Kidney epithelial cell (primary cell): ENCODE data around the gene AOAH. TPM values are rescaled to one million over a fixed set of nuclear protein-coding genes. Genes with fewer than 3 reads are reported as not detected.

Source experiments
- DNase-seq: peaks from one replicate; pipeline ENCODE4 v3.0.0-alpha.2; 2010; ENCODE audit warnings: low read depth
- H3K27me3 ChIP-seq: 2 replicates; pipeline ENCODE4 v1.6.0; 2011; ENCODE audit warnings: low read length; ENCODE audit not compliant: control insufficient read depth, insufficient read depth
- H3K36me3 ChIP-seq: 2 replicates; pipeline ENCODE4 v1.5.1; 2011; ENCODE audit warnings: low read length; ENCODE audit not compliant: control insufficient read depth, insufficient read depth
- H3K4me3 ChIP-seq: 2 replicates; pipeline ENCODE4 v1.5.1; 2011; ENCODE audit warnings: low read depth, mild to moderate bottlenecking, control low read depth, low read length
- CTCF ChIP-seq: IDR thresholded peaks from 2 replicates; pipeline ENCODE4 v1.5.1; 2011; ENCODE audit warnings: mild to moderate bottlenecking, moderate library complexity, low read length, control low read depth, inconsistent platforms; ENCODE audit not compliant: insufficient read depth, poor library complexity, severe bottlenecking
- total RNA-seq: library from RNA; depleted of rRNA; stranded (reverse); fragments of >200 nt; gene quantifications from 2 replicates; pipeline ENCODE4 v1.2.3, GENCODE V29; 2015

Gene AOAH
- total RNA-seq, 1 donor from 2014 or later, result 4.4 TPM

GRCh38 chr7:36530456-36530855 lies 193.8 kb downstream of the AOAH start:
- no peak for TF ChIP-seq CTCF
- Histone ChIP-seq H3K36me3 (no peaks in the 10 kb centered on the region), H3K4me3 (no peak overlapping the region), H3K27me3 (no peaks in the 10 kb centered on the region)
- no peak for DNase-seq

GRCh38 chr7:36527549-36527913 lies 196.8 kb downstream of the AOAH start:
- no peak for TF ChIP-seq CTCF
- Histone ChIP-seq H3K27me3 (no peaks in the 10 kb centered on the region), H3K4me3 (no peak overlapping the region), H3K36me3 (no peaks in the 10 kb centered on the region)
- DNase-seq, result no peak

GRCh38 chr7:36526863-36527548 lies 197.3 kb downstream of the AOAH start:
- H3K4me3 ChIP-seq, result no peak overlapping the region
- DNase-seq, result peak; percentile 89
- H3K27me3 ChIP-seq, result no peaks in the 10 kb centered on the region
- no peaks in the 10 kb centered on the region for H3K36me3 ChIP-seq
- TF ChIP-seq CTCF, result no peak

- Histone ChIP-seq H3K27me3 (no peaks in the 10 kb centered on the region), H3K4me3 (no peak overlapping the region), H3K36me3 (no peaks in the 10 kb centered on the region)
- no peak for DNase-seq
- TF ChIP-seq CTCF, result no peak
Measured at GRCh38 chr7:36523371-36524101, 200.8 kb downstream of the AOAH start.

DNA sequence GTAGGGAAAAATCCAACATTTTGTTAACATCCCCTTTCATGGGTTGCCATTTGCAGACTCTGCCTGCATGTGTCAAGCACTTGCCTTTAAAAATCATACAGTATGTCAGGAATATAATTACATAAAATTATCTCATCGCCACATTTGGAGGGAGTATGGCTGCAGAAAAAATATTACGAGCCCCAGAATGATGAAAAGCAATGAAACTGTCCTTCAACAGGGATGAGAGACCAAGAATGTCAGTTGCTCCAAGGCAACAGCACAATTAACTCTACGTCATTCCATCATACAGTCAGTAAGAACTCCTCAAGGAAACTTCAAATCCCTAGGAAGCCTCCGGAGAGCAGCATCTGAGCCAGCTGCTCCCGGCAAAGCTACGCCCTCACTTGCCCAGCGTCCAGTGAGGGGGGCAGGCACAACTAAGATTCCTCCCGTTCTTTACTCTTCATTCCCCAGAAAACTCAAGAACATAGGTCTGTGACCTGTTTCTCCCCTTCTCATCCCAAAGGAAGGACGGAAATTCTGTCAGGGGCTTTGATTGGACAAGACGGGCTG lies 201.8 kb downstream of the AOAH start:
- DNase-seq, result no peak
- no peak for TF ChIP-seq CTCF
- H3K27me3 ChIP-seq, result no peaks in the 10 kb centered on the region
- no peaks in the 10 kb centered on the region for H3K36me3 ChIP-seq
- H3K4me3 ChIP-seq, result no peak overlapping the region
